ENCODE data around the gene DHX8. TPM values are rescaled to one million over a fixed set of nuclear protein-coding genes. Genes with fewer than 3 reads are reported as not detected.

Gene DHX8
- total and polyA plus RNA-seq, 2 experiments from 2014 or later = 33.1 to 34.4 TPM

DNA sequence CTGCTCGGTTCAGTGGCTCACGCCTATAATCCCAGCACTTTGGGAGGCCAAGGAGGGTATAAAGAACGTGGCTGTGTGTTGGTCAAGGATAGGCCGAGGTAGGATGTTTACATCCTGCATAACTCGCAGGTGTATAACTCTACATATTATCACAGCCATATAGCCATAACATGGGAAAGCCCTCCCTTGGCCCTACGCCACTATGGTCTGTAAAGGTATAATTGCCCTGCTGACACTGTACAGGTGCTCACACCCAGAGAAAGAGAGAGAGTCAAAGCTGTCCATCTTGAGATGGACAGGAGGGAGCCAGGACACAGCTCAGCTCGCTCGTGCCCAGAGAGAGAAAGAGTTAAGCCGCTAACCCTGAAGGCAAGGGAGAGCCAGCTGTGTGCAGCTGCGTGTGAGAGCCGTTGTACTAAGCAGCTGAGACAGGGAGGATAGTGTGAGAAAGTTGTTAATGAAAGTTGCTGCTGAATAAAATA lies 30.4 kb upstream of the DHX8 start:
- TF ChIP-seq EZH2 (IDR thresholded peaks at IDR 0.05; ENCODE audit: insufficient read depth, poor library complexity, severe bottlenecking) (no peak), EZH2phosphoT487 (IDR thresholded peaks at IDR 0.05; ENCODE audit: insufficient read depth, low read depth) (no peak)
- Histone ChIP-seq H3F3A (ENCODE audit: insufficient read depth) (no peaks in the 10 kb centered on the region), H3K9me3 (ENCODE audit: low read depth) (no peaks in the 10 kb centered on the region), H3K4me2 (ENCODE audit: unreplicated experiment) (no peak overlapping the region), H3K4me1 (ENCODE audit: insufficient read depth) (peaks cover 14% of the 10 kb centered on the region), H4K20me1 (ENCODE audit: insufficient read depth) (no peaks in the 10 kb centered on the region), H3K27ac (no peak overlapping the region), H3K4me3 (no peak overlapping the region), H3K9me2 (ENCODE audit: insufficient read depth) (no peaks in the 10 kb centered on the region), H2AFZ (no peak overlapping the region), H3K79me2 (ENCODE audit: insufficient read depth) (no peaks in the 10 kb centered on the region), H3K36me3 (ENCODE audit: low read depth) (no peaks in the 10 kb centered on the region), H3K27me3 (replicated peaks; ENCODE audit: insufficient read depth) (no peaks in the 10 kb centered on the region), H3K9ac (no peak overlapping the region)
- WGBS, 2 experiments (ENCODE audit: low coverage in 1 of 2, low lambda C conversion rate in 2 of 2, missing lambda C conversion rate in 2 of 2) = 68 to 72% methylated on average over 11 of the region's 11 CpGs
- in situ Hi-C loops (cut with MboI) = no loop called here
- DNase-seq = no peak

DNA sequence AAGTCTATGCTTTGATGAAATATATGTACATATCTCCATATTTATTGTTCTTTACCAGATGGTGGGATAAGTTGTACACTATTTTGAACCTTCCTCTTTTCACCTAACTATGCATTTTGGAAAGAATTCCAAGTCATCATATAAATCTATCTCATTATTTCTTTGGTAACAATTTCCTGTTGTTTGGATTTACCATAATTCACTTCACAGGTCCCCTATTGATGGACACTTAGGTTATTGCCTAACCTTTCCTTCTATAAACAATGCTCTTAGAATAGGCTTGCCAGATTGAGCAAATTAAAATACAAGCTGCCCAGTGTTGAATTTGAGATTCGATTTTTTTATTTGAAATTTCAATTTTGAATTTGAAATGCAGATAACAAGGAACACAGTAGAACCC lies 28.9 kb upstream of the DHX8 start:
- no peak for DNase-seq
- no peak overlapping the region for H3K9ac ChIP-seq
- in situ Hi-C loops (cut with MboI) = no loop called here
- H3K4me3 ChIP-seq = no peak overlapping the region
- H3F3A ChIP-seq (ENCODE audit: insufficient read depth) = no peaks in the 10 kb centered on the region
- no peak overlapping the region for H3K27ac ChIP-seq
- no peak overlapping the region for H2AFZ ChIP-seq
- TF ChIP-seq EZH2phosphoT487 (IDR thresholded peaks at IDR 0.05; ENCODE audit: insufficient read depth, low read depth) (no peak), EZH2 (IDR thresholded peaks at IDR 0.05; ENCODE audit: insufficient read depth, poor library complexity, severe bottlenecking) (no peak)
- H3K4me1 ChIP-seq (ENCODE audit: insufficient read depth) = peaks cover 14% of the 10 kb centered on the region
- no peaks in the 10 kb centered on the region for H3K27me3 ChIP-seq (replicated peaks; ENCODE audit: insufficient read depth)
- H3K36me3 ChIP-seq (ENCODE audit: low read depth) = no peaks in the 10 kb centered on the region
- no peaks in the 10 kb centered on the region for H4K20me1 ChIP-seq (ENCODE audit: insufficient read depth)
- WGBS, 2 experiments (ENCODE audit: low coverage in 1 of 2, low lambda C conversion rate in 2 of 2, missing lambda C conversion rate in 2 of 2) = 36 to 61% methylated on average over 1 of the region's 1 CpG
- no peaks in the 10 kb centered on the region for H3K79me2 ChIP-seq (ENCODE audit: insufficient read depth)
- no peaks in the 10 kb centered on the region for H3K9me2 ChIP-seq (ENCODE audit: insufficient read depth)
- no peaks in the 10 kb centered on the region for H3K9me3 ChIP-seq (ENCODE audit: low read depth)
- H3K4me2 ChIP-seq (ENCODE audit: unreplicated experiment) = no peak overlapping the region

- Histone ChIP-seq H3F3A (ENCODE audit: insufficient read depth) (no peaks in the 10 kb centered on the region), H3K9me2 (ENCODE audit: insufficient read depth) (no peaks in the 10 kb centered on the region), H3K79me2 (ENCODE audit: insufficient read depth) (no peaks in the 10 kb centered on the region), H3K4me3 (no peak overlapping the region), H2AFZ (no peak overlapping the region), H4K20me1 (ENCODE audit: insufficient read depth) (no peaks in the 10 kb centered on the region), H3K4me1 (ENCODE audit: insufficient read depth) (peaks cover 14% of the 10 kb centered on the region), H3K27me3 (replicated peaks; ENCODE audit: insufficient read depth) (no peaks in the 10 kb centered on the region), H3K9me3 (ENCODE audit: low read depth) (no peaks in the 10 kb centered on the region), H3K36me3 (ENCODE audit: low read depth) (no peaks in the 10 kb centered on the region), H3K4me2 (ENCODE audit: unreplicated experiment) (no peak overlapping the region), H3K27ac (no peak overlapping the region), H3K9ac (no peak overlapping the region)
- TF ChIP-seq EZH2phosphoT487 (IDR thresholded peaks at IDR 0.05; ENCODE audit: insufficient read depth, low read depth) = no peak
- TF ChIP-seq EZH2 (IDR thresholded peaks at IDR 0.05; ENCODE audit: insufficient read depth, poor library complexity, severe bottlenecking) = no peak
- in situ Hi-C loops (cut with MboI) = no loop called here
- 96 to 97% methylated on average over 6 of the region's 6 CpGs for WGBS, 2 experiments (ENCODE audit: low coverage in 1 of 2, low lambda C conversion rate in 2 of 2, missing lambda C conversion rate in 2 of 2)
- no peak for DNase-seq
Observed at GRCh38 chr17:43456029-43456428, 27.7 kb upstream of the DHX8 start.

DNA sequence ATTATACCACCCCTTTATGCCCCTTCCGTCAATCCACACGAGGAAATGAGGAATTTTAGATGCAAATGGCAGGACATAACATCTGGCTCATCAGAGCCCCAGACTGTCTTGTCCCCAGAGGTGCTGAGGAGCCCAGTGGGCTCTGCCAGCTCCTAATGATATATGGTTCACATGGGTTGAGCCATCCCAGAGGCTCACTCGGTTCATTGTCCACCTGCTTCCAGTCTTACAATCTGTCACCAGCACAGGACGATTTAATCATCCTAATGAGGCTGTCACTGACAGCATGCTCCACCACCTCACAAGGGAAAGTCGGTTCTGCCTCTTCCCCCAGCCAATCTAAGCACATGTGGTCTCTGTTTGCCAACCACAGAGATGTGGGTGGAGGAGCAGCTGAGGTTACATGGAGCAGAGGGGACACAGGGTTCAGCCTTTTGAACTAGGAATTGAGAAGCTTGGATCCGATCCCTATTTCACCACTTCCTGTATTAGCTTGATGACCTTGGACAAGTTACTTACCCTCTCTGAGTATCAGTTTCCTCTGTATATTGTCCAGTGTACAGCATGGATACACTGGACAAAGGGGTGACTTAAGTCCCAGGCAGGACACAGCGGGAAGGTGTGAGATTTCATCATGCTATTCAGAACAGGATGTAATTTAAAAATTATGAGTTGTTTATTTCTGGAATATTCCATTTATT lies 27.0 kb upstream of the DHX8 start:
- DNase-seq = no peak
- Histone ChIP-seq H3K27ac (no peak overlapping the region), H3K4me2 (ENCODE audit: unreplicated experiment) (peak overlapping the region; percentile 3), H3K9me3 (ENCODE audit: low read depth) (no peaks in the 10 kb centered on the region), H3K4me1 (ENCODE audit: insufficient read depth) (peaks cover 14% of the 10 kb centered on the region), H4K20me1 (ENCODE audit: insufficient read depth) (no peaks in the 10 kb centered on the region), H3K79me2 (ENCODE audit: insufficient read depth) (no peaks in the 10 kb centered on the region), H3K36me3 (ENCODE audit: low read depth) (no peaks in the 10 kb centered on the region), H3F3A (ENCODE audit: insufficient read depth) (no peaks in the 10 kb centered on the region), H3K9me2 (ENCODE audit: insufficient read depth) (no peaks in the 10 kb centered on the region), H2AFZ (no peak overlapping the region), H3K4me3 (no peak overlapping the region), H3K27me3 (replicated peaks; ENCODE audit: insufficient read depth) (no peaks in the 10 kb centered on the region), H3K9ac (no peak overlapping the region)
- in situ Hi-C loops (cut with MboI) = no loop called here
- 29 to 30% methylated on average over 7 of the region's 7 CpGs for WGBS, 2 experiments (ENCODE audit: low coverage in 1 of 2, low lambda C conversion rate in 2 of 2, missing lambda C conversion rate in 2 of 2)
- TF ChIP-seq EZH2 (IDR thresholded peaks at IDR 0.05; ENCODE audit: insufficient read depth, poor library complexity, severe bottlenecking) (no peak), EZH2phosphoT487 (IDR thresholded peaks at IDR 0.05; ENCODE audit: insufficient read depth, low read depth) (no peak)
